ENCODE results near the gene EHBP1L1. TPM values are rescaled to one million over a fixed set of nuclear protein-coding genes. Genes with fewer than 3 reads are reported as not detected.

The EHBP1L1 gene
- total RNA-seq, 1 donor from 2014 or later = 81.3 TPM

DNA sequence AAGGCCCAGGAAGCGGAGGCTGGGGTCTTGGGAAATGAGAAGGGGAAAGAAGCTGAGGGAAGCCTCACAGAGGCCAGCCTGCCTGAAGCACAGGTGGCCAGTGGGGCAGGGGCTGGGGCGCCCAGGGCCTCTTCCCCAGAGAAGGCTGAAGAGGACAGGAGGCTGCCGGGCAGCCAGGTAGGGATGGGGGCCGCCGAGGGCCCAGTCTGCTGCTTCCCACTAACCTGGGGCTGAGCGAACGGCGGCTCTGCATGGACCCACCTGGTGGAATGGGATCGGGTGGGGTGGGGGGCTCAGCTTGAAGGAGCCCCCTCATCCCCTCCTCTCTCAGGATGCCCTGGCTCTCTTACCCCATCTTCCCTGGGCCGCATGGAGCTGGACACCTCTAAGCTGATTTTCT, 7.7 kb downstream of the EHBP1L1 start:
- Mint-ChIP-seq H3K36me3 (ENCODE audit: low read depth) (peaks cover 16% of the 10 kb centered on the region), H3K4me3 (ENCODE audit: unreplicated experiment) (no peak overlapping the region), H3K27me3 (ENCODE audit: low read depth) (no peaks in the 10 kb centered on the region), H3K9me3 (ENCODE audit: low read depth) (no peaks in the 10 kb centered on the region), H3K27ac (ENCODE audit: unreplicated experiment) (no peak overlapping the region), H3K4me1 (ENCODE audit: low read depth) (peaks cover 27% of the 10 kb centered on the region)
- DNase-seq (ENCODE audit: low spot score) = no peak
- TF ChIP-seq, protein P1, sequence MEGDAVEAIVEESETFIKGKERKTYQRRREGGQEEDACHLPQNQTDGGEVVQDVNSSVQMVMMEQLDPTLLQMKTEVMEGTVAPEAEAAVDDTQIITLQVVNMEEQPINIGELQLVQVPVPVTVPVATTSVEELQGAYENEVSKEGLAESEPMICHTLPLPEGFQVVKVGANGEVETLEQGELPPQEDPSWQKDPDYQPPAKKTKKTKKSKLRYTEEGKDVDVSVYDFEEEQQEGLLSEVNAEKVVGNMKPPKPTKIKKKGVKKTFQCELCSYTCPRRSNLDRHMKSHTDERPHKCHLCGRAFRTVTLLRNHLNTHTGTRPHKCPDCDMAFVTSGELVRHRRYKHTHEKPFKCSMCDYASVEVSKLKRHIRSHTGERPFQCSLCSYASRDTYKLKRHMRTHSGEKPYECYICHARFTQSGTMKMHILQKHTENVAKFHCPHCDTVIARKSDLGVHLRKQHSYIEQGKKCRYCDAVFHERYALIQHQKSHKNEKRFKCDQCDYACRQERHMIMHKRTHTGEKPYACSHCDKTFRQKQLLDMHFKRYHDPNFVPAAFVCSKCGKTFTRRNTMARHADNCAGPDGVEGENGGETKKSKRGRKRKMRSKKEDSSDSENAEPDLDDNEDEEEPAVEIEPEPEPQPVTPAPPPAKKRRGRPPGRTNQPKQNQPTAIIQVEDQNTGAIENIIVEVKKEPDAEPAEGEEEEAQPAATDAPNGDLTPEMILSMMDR (IDR thresholded peaks at IDR 0.05) = no peak

DNA sequence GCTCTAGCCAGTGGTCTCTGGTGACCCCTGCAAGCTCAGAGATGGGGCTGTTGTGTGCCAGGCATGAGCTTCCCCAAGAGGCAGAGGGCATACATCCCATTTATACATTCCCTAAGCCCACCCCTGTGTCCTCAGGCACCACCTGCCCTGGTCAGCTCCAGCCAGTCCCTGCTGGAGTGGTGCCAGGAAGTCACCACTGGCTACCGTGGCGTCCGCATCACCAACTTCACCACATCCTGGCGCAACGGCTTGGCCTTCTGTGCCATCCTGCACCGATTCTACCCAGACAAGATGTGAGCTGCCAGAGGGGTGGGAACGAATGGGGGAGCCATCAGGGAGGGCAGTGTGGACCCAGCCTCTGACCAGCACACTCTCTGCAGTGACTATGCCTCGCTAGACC, 8.3 kb downstream of the EHBP1L1 start:
- DNase-seq (ENCODE audit: low spot score) = no peak
- Mint-ChIP-seq H3K4me3 (ENCODE audit: unreplicated experiment) (no peak overlapping the region), H3K27me3 (ENCODE audit: low read depth) (no peaks in the 10 kb centered on the region), H3K36me3 (ENCODE audit: low read depth) (peaks cover 16% of the 10 kb centered on the region), H3K4me1 (ENCODE audit: low read depth) (peaks cover 26% of the 10 kb centered on the region), H3K27ac (ENCODE audit: unreplicated experiment) (no peak overlapping the region), H3K9me3 (ENCODE audit: low read depth) (no peaks in the 10 kb centered on the region)
- TF ChIP-seq, protein P1 (IDR thresholded peaks at IDR 0.05) = no peak

DNA sequence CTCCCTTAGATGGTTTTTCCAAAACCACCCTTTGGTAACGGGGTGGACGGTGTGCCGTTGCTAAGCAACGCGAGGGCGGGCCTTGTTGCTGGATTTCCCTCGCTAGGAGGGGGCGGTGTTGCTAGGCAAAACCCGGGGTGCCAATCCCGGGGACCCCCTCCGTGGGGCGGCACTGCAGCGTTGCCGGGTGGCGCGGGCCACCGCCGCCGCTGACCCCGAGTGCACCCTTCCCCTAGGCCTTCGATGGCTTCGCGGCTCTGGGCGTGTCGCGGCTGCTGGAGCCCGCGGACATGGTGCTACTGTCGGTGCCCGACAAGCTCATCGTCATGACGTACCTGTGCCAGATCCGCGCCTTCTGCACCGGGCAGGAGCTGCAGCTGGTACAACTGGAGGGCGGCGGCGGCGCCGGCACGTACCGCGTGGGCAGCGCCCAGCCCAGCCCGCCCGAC, 8.9 kb downstream of the EHBP1L1 start:
- Mint-ChIP-seq H3K27ac (ENCODE audit: unreplicated experiment) (no peak overlapping the region), H3K36me3 (ENCODE audit: low read depth) (peaks cover 15% of the 10 kb centered on the region), H3K9me3 (ENCODE audit: low read depth) (no peaks in the 10 kb centered on the region), H3K4me3 (ENCODE audit: unreplicated experiment) (no peak overlapping the region), H3K27me3 (ENCODE audit: low read depth) (no peaks in the 10 kb centered on the region), H3K4me1 (ENCODE audit: low read depth) (peaks cover 26% of the 10 kb centered on the region)
- no peak for DNase-seq (ENCODE audit: low spot score)
- TF ChIP-seq, protein P1 (IDR thresholded peaks at IDR 0.05) = no peak

DNA sequence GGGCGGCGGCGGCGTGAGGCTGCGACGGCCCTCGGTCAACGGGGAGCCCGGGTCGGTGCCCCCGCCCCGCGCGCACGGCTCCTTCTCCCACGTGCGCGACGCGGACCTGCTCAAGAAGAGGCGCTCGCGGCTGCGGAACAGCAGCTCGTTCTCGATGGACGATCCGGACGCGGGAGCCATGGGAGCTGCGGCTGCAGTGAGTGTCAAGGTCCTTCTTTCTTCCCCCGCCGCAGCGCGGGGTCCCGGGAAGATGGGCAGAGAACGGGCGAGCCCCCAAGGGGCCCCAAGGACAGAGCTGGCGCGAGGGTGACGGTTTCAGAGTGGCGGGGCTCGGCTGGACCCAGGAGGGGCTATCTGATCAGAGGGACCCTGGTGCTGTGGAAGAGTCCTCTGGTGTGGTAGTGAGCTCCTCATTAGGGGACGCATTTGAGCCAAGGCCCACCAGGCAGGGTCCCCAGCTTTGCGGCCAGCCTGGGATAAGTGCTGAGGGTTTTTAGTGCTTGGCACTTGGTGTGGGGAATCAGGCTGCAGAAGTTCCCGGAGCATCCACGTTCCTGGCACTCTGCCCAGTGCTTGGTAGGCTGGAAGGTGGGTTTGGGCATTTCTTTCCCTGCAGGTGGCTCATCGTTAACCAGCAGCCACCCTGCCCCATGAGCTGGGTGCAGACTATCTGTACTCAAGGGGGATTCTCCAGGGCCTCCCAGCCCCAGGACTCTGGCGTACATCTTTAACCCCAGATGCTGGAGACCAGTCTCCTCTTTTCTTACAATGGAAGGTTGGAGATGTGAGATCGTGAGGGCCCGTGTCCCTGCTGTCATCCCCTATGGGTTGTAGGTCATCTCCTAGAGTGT, 9.8 kb downstream of the EHBP1L1 start:
- DNase-seq (ENCODE audit: low spot score) = no peak
- H3K27me3 Mint-ChIP-seq (ENCODE audit: low read depth) = no peaks in the 10 kb centered on the region

DNA sequence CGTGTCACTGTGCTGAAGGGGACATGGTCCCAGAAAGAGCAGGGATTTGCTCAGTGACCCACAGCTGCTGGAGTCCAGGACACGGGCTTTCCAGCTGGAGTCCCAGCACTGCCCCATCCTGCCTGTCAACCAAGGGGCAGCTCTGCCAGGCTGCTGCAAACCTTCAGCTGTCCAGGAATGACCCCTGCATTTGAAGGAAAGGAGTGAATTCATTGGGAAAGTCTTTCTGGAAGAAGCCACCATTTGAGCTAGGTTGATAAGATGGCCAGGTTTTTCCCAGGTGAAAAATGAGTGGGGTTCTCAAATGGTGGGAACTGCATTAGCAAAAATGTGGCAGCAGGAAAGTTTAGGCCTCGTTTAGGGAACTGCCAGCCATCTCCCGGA, 10.4 kb downstream of the EHBP1L1 start:
- DNase-seq (ENCODE audit: low spot score) = no peak
- TF ChIP-seq, protein P1 (IDR thresholded peaks at IDR 0.05) = no peak
- H3K36me3 Mint-ChIP-seq (ENCODE audit: low read depth) = peaks cover 11% of the 10 kb centered on the region
- H3K27me3 Mint-ChIP-seq (ENCODE audit: low read depth) = no peaks in the 10 kb centered on the region
- H3K4me1 Mint-ChIP-seq (ENCODE audit: low read depth) = peaks cover 30% of the 10 kb centered on the region
- no peak overlapping the region for H3K27ac Mint-ChIP-seq (ENCODE audit: unreplicated experiment)
- H3K9me3 Mint-ChIP-seq (ENCODE audit: low read depth) = no peaks in the 10 kb centered on the region
- H3K4me3 Mint-ChIP-seq (ENCODE audit: unreplicated experiment) = no peak overlapping the region

More for the DNA sequence above, 9.8 kb downstream of the EHBP1L1 start:
- Mint-ChIP-seq H3K4me3 (ENCODE audit: unreplicated experiment) (no peak overlapping the region), H3K36me3 (ENCODE audit: low read depth) (peaks cover 13% of the 10 kb centered on the region), H3K4me1 (ENCODE audit: low read depth) (peaks cover 29% of the 10 kb centered on the region), H3K27ac (ENCODE audit: unreplicated experiment) (no peak overlapping the region), H3K9me3 (ENCODE audit: low read depth) (no peaks in the 10 kb centered on the region)
- TF ChIP-seq, protein P1 (IDR thresholded peaks at IDR 0.05) = no peak
